HG02840 (cell line): Measurements from ENCODE around the gene PCAT6.
"Not testable (repeated sequence)": the region's sequence is repeated elsewhere in the genome, so short reads cannot be mapped to it uniquely, and the experiment has no call there.

ENCODE experiments used
- ATAC-seq: cut with Tn5 transposase; IDR thresholded peaks from one replicate; pipeline ENCODE4 v1.9.1; 2021; ENCODE audit warnings: mild to moderate bottlenecking, moderate library complexity, moderate number of reproducible peaks; ENCODE audit not compliant: unreplicated experiment, low FRiP score

Gene PCAT6

GRCh38 chr1:202810615-202811295 lies at the start of gene PCAT6:
Gene PCAT6 (plus strand): TSS chr1:202810954.
- ATAC-seq: peak; percentile 67

GRCh38 chr1:202762019-202762418 lies 48.7 kb upstream of the PCAT6 start:
- ATAC-seq: no peak

- ATAC-seq: no peak
These were observed 45.0 kb upstream of the PCAT6 start for GRCh38 chr1:202765721-202766120.

- no peak for ATAC-seq
These were observed 40.6 kb upstream of the PCAT6 start for GRCh38 chr1:202770135-202770534.

GRCh38 chr1:202781180-202781579 lies 29.6 kb upstream of the PCAT6 start:
- ATAC-seq: no peak

GRCh38 chr1:202786804-202787203 lies 23.9 kb upstream of the PCAT6 start:
- no peak for ATAC-seq

GRCh38 chr1:202788800-202789199 lies 22.0 kb upstream of the PCAT6 start:
- ATAC-seq: no peak

- ATAC-seq: no peak
These were observed 19.5 kb upstream of the PCAT6 start for GRCh38 chr1:202791077-202791747.

- no peak for ATAC-seq
These were observed 16.6 kb upstream of the PCAT6 start for GRCh38 chr1:202794051-202794740.

- ATAC-seq: not testable (repeated sequence)
These were observed 15.8 kb upstream of the PCAT6 start for GRCh38 chr1:202794931-202795330.

- ATAC-seq: no peak
These were observed 14.1 kb upstream of the PCAT6 start for GRCh38 chr1:202796670-202797069.

GRCh38 chr1:202798260-202798659 lies 12.5 kb upstream of the PCAT6 start:
- no peak for ATAC-seq

- ATAC-seq: no peak
These were observed 11.9 kb upstream of the PCAT6 start for GRCh38 chr1:202798792-202799331.

- no peak for ATAC-seq
These were observed 10.0 kb upstream of the PCAT6 start for GRCh38 chr1:202800742-202801141.

GRCh38 chr1:202801175-202801574 lies 9.6 kb upstream of the PCAT6 start:
- ATAC-seq: no peak

- ATAC-seq: no peak
These were observed 8.7 kb upstream of the PCAT6 start for GRCh38 chr1:202802034-202802433.

GRCh38 chr1:202802998-202803932 lies 7.5 kb upstream of the PCAT6 start:
- no peak for ATAC-seq

- no peak for ATAC-seq
These were observed 6.6 kb upstream of the PCAT6 start for GRCh38 chr1:202804126-202804525.

- no peak for ATAC-seq
These were observed 4.6 kb upstream of the PCAT6 start for GRCh38 chr1:202805886-202806844.
